CD8-positive, alpha-beta memory T cell (primary cell): ENCODE measurements around the gene TH. TPM values are rescaled to one million over a fixed set of nuclear protein-coding genes. Genes with fewer than 3 reads are reported as not detected.
A peak's percentile ranks its signal among the peaks of the same experiment; 100 is the strongest.

Experiments used
- CTCF ChIA-PET: fragments of 350-600 bp; sonication (Branson Sonifier 250); formaldehyde crosslinking; loops from one replicate; lab custom pipeline; 2021; ENCODE audit warnings: antibody characterized with exemption; lab: Charles Lee
- POLR2A ChIA-PET: fragments of 350-600 bp; sonication (Branson Sonifier 250); formaldehyde crosslinking; loops from one replicate; lab custom pipeline; 2021; ENCODE audit warnings: antibody characterized with exemption; lab: Charles Lee
- DNase-seq, 5 donors: peaks; one replicate each; pipeline versions ENCODE4 v3.0.0 to v3.0.0-alpha.2; 2020 to 2022; ENCODE audit warnings: mixed read lengths in 1 of 5
- H3K27ac ChIP-seq: one replicate; pipeline ENCODE4 v1.7.0; 2013; ENCODE audit warnings: low read depth, mild to moderate bottlenecking, low read length, moderate library complexity
- H3K27me3 ChIP-seq: 2 replicates; pipeline ENCODE4 v1.7.0; 2013; ENCODE audit warnings: low read length, mild to moderate bottlenecking; ENCODE audit not compliant: insufficient read depth, poor library complexity, severe bottlenecking
- H3K36me3 ChIP-seq: 2 replicates; pipeline ENCODE4 v1.7.0; 2013; ENCODE audit warnings: mild to moderate bottlenecking, low read length, moderate library complexity; ENCODE audit not compliant: insufficient read depth
- H3K4me1 ChIP-seq: 2 replicates; pipeline ENCODE4 v1.7.0; 2013; ENCODE audit warnings: mild to moderate bottlenecking, low read length, moderate library complexity; ENCODE audit not compliant: insufficient read depth
- H3K4me3 ChIP-seq: 2 replicates; pipeline ENCODE4 v1.7.0; 2013; ENCODE audit warnings: mild to moderate bottlenecking, low read length
- H3K9me3 ChIP-seq: 2 replicates; pipeline ENCODE4 v1.7.0; 2013; ENCODE audit warnings: mild to moderate bottlenecking, low read length
- H3K27ac Mint-ChIP-seq, 8 donors: one replicate each; pipeline ENCODE4 v1.8.0; 2020 to 2021; ENCODE audit warnings: mixed read lengths in 8 of 8, mild to moderate bottlenecking in 6 of 8, inconsistent platforms in 3 of 8, moderate library complexity in 3 of 8
- H3K27me3 Mint-ChIP-seq, 2 donors: one replicate each; pipeline ENCODE4 v1.8.0; 2020 to 2021; ENCODE audit warnings: mixed read lengths in 2 of 2, mild to moderate bottlenecking in 1 of 2, moderate library complexity in 1 of 2
- H3K36me3 Mint-ChIP-seq, 3 donors: one replicate each; pipeline ENCODE4 v1.8.0; 2020 to 2021; ENCODE audit warnings: mixed read lengths in 3 of 3, inconsistent platforms in 1 of 3, mild to moderate bottlenecking in 1 of 3
- H3K4me1 Mint-ChIP-seq, 3 donors: one replicate each; pipeline ENCODE4 v1.8.0; 2020 to 2021; ENCODE audit warnings: mixed read lengths in 3 of 3, inconsistent platforms in 1 of 3, mild to moderate bottlenecking in 1 of 3
- H3K4me3 Mint-ChIP-seq, 7 donors: one replicate each; pipeline ENCODE4 v1.8.0; 2020 to 2021; ENCODE audit warnings: mixed read lengths in 7 of 7, mild to moderate bottlenecking in 6 of 7, moderate library complexity in 4 of 7, inconsistent platforms in 2 of 7
- H3K9me3 Mint-ChIP-seq, 5 donors: one replicate each; pipeline ENCODE4 v1.8.0; 2020 to 2022; ENCODE audit warnings: mixed read lengths in 5 of 5, mild to moderate bottlenecking in 3 of 5, moderate library complexity in 2 of 5, inconsistent platforms in 1 of 5
- polyA plus RNA-seq: library from polyadenylated mRNA; unstranded; fragments of 300-500 nt; fragmentation: Illumina TruSeq; gene quantifications from one replicate; pipeline ENCODE4 v1.2.3, GENCODE V29; 2021
- total RNA-seq, 2 experiments: library from RNA; stranded (reverse); gene quantifications; one replicate each; pipeline ENCODE4 v1.2.3, GENCODE V29; 2021

The TH gene
- total and polyA plus RNA-seq, 3 experiments from 2014 or later = not detected

DNA sequence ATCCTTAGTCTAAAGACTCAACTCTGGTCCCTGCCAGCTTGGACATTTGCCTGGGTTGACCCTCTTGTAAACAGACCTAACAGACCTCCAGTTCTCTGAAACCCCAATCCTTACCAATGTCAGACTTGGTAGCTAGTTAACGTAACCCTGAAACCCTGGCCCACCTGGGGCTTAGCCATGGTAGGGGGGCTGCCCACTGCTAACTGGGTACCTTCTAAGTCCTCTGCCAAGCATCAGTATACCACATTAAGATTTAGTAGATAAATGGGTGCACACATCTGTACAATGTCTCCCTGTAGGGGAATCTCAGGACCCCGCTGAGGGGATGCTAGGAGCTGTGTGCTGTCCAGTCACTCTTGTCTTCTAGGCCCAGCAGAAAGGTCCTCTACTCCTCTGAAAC is 29.9 kb upstream of the TH start:
- H3K36me3 ChIP-seq = no peaks in the 10 kb centered on the region
- no peak overlapping the region for H3K27ac Mint-ChIP-seq
- H3K4me3 ChIP-seq = no peak overlapping the region
- peaks cover 5 to 6% (median 6%) of the 10 kb centered on the region in 3 donors for H3K4me1 Mint-ChIP-seq
- ChIA-PET POLR2A (interaction anchor here (0.7 kb wide), 1 partner anchor 216 kb away, joined by 3 read pairs; no protein-coding TSS in a partner anchor), CTCF (interaction anchor here (1.0 to 5.4 kb wide), 3 partner anchors 103 to 330 kb away, joined by 3 to 58 read pairs (median 13); no protein-coding TSS in a partner anchor)
- no peak overlapping the region for H3K27ac ChIP-seq
- H3K4me3 Mint-ChIP-seq = no peak overlapping the region
- peaks cover 3% of the 10 kb centered on the region for H3K27me3 ChIP-seq
- H3K36me3 Mint-ChIP-seq = no peaks in the 10 kb centered on the region
- peaks cover 6% of the 10 kb centered on the region for H3K4me1 ChIP-seq
- H3K27me3 Mint-ChIP-seq = peaks cover 0 to 1% of the 10 kb centered on the region in 2 donors
- H3K9me3 ChIP-seq = no peaks in the 10 kb centered on the region
- peak in 1 of 5 donors; percentile 5 for DNase-seq
- peaks cover 0 to 3% (median 0%) of the 10 kb centered on the region in 5 donors for H3K9me3 Mint-ChIP-seq

DNA sequence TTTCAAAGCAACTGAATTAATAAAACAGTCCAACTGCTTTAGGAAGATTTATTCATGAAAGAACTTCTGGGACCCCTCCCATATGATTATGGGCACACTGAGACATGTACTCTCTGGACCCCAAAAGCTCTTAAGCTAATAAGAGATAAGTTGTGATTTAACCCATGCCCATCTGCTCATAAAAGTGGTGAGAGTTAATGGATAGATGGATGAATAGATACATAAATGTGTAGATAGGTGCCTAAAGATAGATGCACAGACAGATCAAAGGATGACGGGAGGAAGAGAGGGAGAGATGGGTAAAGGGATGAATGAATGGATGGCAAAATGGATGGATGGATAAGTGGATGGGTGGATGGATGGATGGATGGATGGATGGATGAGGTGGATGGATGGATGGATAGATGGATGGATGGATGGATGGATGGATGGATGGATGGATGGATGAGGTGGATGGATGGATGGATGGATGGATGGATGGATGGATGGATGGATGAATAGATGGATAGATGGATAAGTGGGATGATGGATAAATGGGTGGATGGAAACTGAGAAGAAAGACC is 29.4 kb upstream of the TH start:
- H3K4me3 Mint-ChIP-seq = no peak overlapping the region
- H3K9me3 ChIP-seq = no peaks in the 10 kb centered on the region
- ChIA-PET POLR2A (no interaction called here), CTCF (interaction anchor here (1.0 to 5.4 kb wide), 3 partner anchors 104 to 330 kb away, joined by 3 to 58 read pairs (median 13); no protein-coding TSS in a partner anchor)
- H3K27me3 Mint-ChIP-seq = peaks cover 0 to 1% of the 10 kb centered on the region in 2 donors
- DNase-seq = peak in 1 of 5 donors; percentile 2
- H3K36me3 Mint-ChIP-seq = no peaks in the 10 kb centered on the region
- peak overlapping the region in 2 of 8 donors; percentile 20 to 39 for H3K27ac Mint-ChIP-seq
- H3K4me3 ChIP-seq = no peak overlapping the region
- no peaks in the 10 kb centered on the region for H3K36me3 ChIP-seq
- H3K4me1 Mint-ChIP-seq = peaks cover 7 to 11% (median 10%) of the 10 kb centered on the region in 3 donors
- H3K27ac ChIP-seq = no peak overlapping the region
- H3K9me3 Mint-ChIP-seq = peaks cover 0 to 3% (median 0%) of the 10 kb centered on the region in 5 donors
- peaks cover 7% of the 10 kb centered on the region for H3K27me3 ChIP-seq
- peaks cover 6% of the 10 kb centered on the region for H3K4me1 ChIP-seq

DNA sequence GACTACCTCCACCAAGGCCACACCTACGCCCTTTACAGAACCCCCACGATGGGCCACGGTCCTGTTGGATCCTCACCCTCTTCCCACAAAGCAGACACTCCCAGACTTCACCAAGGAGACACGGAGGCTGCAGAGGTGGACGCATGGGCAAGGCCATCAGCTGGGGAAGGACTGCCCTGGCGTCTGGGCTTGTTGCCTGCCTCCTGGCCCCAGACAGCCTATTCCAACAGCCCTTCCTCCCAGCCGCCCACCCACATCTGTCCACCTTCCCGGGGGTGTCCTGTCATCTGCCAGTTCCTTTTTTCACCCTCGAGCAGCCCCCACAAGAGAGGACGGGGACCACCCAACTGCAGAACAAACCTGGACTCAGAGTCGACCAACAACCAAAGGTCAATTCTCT is 28.9 kb upstream of the TH start:
- Mint-ChIP-seq H3K4me3 (no peak overlapping the region), H3K9me3 (peaks cover 0 to 3% (median 0%) of the 10 kb centered on the region in 5 donors), H3K27me3 (peaks cover 0 to 1% of the 10 kb centered on the region in 2 donors), H3K36me3 (no peaks in the 10 kb centered on the region), H3K4me1 (peaks cover 7 to 13% (median 11%) of the 10 kb centered on the region in 3 donors), H3K27ac (no peak overlapping the region)
- CTCF ChIA-PET = interaction anchor here (1.0 to 5.4 kb wide), 3 partner anchors 69 to 220 kb away, joined by 3 to 58 read pairs (median 13); partner anchors contain the start of gene ASCL2
- Histone ChIP-seq H3K36me3 (no peaks in the 10 kb centered on the region), H3K4me3 (no peak overlapping the region), H3K27ac (no peak overlapping the region), H3K4me1 (peaks cover 6% of the 10 kb centered on the region), H3K27me3 (peaks cover 7% of the 10 kb centered on the region), H3K9me3 (no peaks in the 10 kb centered on the region)
- peak in 1 of 5 donors; percentile 28 for DNase-seq
- POLR2A ChIA-PET = no interaction called here

DNA sequence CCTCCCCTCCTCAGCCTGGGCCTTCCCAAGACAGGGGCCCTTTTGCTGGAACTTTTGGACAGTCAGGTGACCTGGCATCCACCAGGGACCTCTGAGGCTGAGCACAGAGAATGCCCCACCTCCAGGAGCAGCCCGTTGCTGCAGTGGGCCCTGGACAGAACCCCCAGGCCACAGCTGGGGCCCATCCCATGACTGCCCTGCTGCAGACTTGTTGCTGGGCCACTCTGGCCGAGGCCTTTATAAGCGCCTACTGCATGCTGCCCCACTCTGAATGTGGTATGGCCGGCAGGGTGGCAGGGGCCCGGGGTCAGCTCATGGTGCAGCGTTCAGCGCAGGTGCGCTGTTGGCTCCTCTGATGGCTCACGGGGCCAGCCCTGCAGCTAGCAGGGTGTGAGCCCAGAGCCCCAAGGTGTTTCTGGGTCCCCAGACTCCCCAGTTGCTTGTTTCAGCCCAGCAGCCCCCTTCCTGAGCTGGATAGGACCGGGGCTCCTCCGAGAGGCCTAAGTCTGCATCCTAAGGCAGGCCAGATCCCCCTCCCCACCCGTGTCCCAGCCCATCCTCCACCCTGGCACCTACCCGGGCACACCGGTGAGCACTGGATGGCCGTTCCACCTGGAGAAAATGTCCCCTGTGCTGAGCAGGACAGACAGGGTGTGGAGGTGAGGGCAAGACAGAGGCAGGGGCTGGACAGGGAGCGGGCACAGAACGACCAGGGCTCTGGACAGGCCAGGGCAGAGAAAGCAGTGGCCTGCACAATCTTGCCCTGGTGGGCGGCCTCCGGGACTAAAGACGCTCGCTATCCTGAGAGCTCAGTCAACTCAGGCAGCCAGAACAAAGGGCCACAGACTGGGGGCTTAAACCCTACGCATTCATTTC is 28.1 kb upstream of the TH start:
- no peak for DNase-seq
- peaks cover 0 to 3% (median 0%) of the 10 kb centered on the region in 5 donors for H3K9me3 Mint-ChIP-seq
- H3K4me1 Mint-ChIP-seq = peaks cover 7 to 13% (median 12%) of the 10 kb centered on the region in 3 donors
- peaks cover 0 to 3% of the 10 kb centered on the region in 2 donors for H3K27me3 Mint-ChIP-seq
- Histone ChIP-seq H3K4me3 (no peak overlapping the region), H3K4me1 (peaks cover 6% of the 10 kb centered on the region), H3K27ac (no peak overlapping the region), H3K9me3 (no peaks in the 10 kb centered on the region), H3K36me3 (no peaks in the 10 kb centered on the region), H3K27me3 (peaks cover 7% of the 10 kb centered on the region)
- no peak overlapping the region for H3K27ac Mint-ChIP-seq
- CTCF ChIA-PET = interaction anchor here (1.0 to 5.4 kb wide), 3 partner anchors 70 to 221 kb away, joined by 3 to 58 read pairs (median 21); partner anchors contain the start of gene ASCL2
- POLR2A ChIA-PET = no interaction called here
- H3K36me3 Mint-ChIP-seq = no peaks in the 10 kb centered on the region
- peak overlapping the region in 1 of 7 donors; percentile 74 for H3K4me3 Mint-ChIP-seq

DNA sequence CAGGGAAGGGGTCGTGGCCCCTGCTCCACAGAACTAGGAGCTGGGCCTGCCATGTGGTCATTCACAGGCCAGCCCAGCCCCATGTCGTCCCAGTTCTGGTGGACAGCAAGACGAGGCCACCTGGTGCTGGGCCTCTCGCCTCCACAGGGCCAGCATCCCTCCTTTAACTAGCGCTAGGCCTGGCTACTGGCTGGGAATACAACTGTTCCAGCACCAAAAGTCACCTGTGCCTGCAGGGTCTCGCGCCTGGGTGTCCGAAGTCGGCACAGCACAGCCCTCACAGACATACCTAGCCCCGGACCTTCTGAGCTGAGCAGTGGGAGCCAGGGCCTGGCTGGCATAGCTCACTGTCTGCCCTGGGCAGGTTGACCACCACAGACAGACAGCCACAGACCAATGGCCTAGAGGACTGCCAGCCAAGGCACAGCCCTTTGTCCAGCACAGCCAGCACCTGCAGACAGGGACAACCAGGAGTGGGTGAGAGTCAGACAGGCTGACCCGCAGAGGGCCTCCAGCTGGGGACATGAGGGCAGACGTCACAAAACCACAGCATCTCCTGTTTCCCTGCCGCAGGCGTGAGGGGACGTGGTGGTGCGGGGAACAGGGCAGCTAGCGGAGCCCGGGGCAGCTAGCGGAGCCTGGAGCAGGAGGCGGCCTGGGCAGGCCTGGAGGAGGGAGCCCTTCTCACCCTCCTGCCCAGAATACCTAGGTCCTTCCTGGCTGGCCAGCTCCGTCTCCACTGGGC is 27.2 kb upstream of the TH start:
- H3K36me3 Mint-ChIP-seq = no peaks in the 10 kb centered on the region
- Histone ChIP-seq H3K9me3 (no peaks in the 10 kb centered on the region), H3K27ac (no peak overlapping the region), H3K27me3 (peaks cover 7% of the 10 kb centered on the region), H3K4me3 (no peak overlapping the region), H3K36me3 (no peaks in the 10 kb centered on the region), H3K4me1 (peaks cover 6% of the 10 kb centered on the region)
- H3K4me1 Mint-ChIP-seq = peaks cover 7 to 13% (median 12%) of the 10 kb centered on the region in 3 donors
- H3K27me3 Mint-ChIP-seq = peaks cover 0 to 3% of the 10 kb centered on the region in 2 donors
- peak overlapping the region in 1 of 8 donors; percentile 14 for H3K27ac Mint-ChIP-seq
- ChIA-PET POLR2A (no interaction called here), CTCF (interaction anchor here (0.9 to 5.4 kb wide), 5 partner anchors 95 to 227 kb away, joined by 3 to 58 read pairs (median 5); no protein-coding TSS in a partner anchor)
- H3K4me3 Mint-ChIP-seq = no peak overlapping the region
- peaks cover 0 to 3% (median 0%) of the 10 kb centered on the region in 5 donors for H3K9me3 Mint-ChIP-seq
- DNase-seq = no peak

DNA sequence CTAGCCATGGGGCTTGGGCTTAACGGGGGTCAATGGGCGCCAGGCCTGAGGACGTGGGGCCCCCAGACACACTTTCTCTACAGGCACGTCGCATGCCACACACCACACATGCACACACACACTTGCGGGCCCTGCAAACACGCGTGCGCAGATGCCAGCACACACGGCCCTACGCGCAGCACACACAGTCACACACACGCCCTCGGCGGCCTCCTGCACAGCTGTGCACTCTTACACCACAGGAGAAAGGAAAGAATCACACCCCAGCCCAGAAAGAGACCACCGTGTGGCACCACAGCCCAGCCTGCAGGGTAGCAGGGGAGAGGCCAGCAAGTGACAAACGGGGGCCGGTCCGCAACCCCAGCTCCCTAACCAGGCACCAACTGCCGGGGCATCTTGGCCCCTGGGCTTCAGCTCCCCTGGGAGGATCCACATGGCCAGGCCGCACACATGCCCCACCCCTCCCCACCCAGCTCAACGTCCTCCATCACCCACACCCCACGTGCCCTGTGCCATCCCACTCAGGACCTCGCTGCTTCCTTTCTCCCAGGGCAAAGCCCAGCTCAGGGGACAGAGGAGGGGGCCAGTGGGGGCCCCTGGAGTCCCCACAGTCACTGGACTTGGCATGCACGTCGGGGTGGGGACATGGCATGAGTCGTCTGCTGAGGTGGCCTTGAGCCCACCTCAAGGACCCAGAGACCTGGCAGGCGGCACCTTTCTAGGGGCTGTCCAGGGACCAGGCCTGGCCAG is 26.3 kb upstream of the TH start:
- H3K4me3 Mint-ChIP-seq = no peak overlapping the region
- H3K27me3 Mint-ChIP-seq = peaks cover 0 to 3% of the 10 kb centered on the region in 2 donors
- Histone ChIP-seq H3K27ac (no peak overlapping the region), H3K36me3 (no peaks in the 10 kb centered on the region), H3K27me3 (peaks cover 7% of the 10 kb centered on the region), H3K4me1 (peaks cover 6% of the 10 kb centered on the region), H3K4me3 (no peak overlapping the region), H3K9me3 (no peaks in the 10 kb centered on the region)
- peaks cover 0 to 3% (median 0%) of the 10 kb centered on the region in 5 donors for H3K9me3 Mint-ChIP-seq
- H3K36me3 Mint-ChIP-seq = no peaks in the 10 kb centered on the region
- CTCF ChIA-PET = interaction anchor here (0.9 to 5.4 kb wide), 7 partner anchors 11 to 228 kb away, joined by 3 to 58 read pairs (median 4); no protein-coding TSS in a partner anchor
- DNase-seq = no peak
- H3K27ac Mint-ChIP-seq = no peak overlapping the region
- POLR2A ChIA-PET = no interaction called here
- H3K4me1 Mint-ChIP-seq = peaks cover 7 to 13% (median 12%) of the 10 kb centered on the region in 3 donors
